ENCODE results near the gene TPT1. TPM values are rescaled to one million over a fixed set of nuclear protein-coding genes. Genes with fewer than 3 reads are reported as not detected.

TPT1 gene
- total RNA-seq, 1 donor = 2,345 TPM

DNA sequence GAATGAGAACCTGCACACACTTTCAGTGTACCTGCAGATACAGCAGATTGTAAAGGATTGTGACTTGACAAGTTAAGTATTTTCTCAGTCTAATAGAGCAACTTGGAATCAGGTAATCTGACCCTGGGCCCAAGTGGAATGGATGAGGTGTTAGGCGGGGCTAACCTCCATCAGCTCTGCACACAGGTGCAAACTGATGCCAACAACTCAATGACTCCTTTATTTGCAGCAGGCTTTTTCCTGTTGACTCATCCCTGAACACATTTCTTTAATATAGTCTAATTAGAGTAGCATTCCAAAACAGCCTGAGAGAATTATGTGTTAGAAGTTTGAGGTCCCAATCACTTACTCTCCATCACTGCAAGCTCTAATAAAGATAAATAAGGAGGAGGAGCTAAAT is 48.8 kb downstream of the TPT1 start:
- no peak overlapping the region for H3K4me3 ChIP-seq (ENCODE audit: low read depth, low read length)
- no peak for DNase-seq (ENCODE audit: low read depth)
- TF ChIP-seq CTCF (IDR thresholded peaks at IDR 0.05; ENCODE audit: insufficient read depth, low read depth, low read length) = no peak

DNA sequence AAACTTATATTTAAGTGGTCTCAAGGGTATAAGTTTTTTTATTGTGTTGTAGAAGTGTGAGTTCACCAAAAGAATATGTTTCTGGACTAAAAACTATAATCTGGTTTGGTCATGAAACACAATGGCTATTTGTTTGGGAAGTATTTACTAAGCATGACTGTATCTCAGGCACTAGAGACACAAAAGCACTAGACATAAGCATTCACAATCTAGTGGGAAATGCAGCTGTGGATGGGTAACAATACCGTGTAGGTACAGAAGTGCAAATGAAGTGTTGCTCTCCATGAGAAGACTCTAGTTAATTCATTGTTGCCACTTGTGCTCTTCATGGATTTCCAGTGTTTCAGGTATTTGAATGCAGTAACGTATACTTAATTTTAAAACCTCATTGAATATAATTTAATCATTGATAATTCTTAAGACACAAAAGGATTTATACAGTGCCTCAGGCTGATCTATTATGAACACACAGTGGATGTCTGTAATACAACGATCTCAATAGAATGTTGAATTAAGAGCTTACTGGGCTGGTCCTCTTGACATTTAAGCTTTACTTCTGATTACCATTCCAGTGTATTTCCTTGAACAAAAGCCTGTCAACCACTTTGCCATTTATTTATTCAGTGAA is 50.9 kb downstream of the TPT1 start:
- TF ChIP-seq CTCF (IDR thresholded peaks at IDR 0.05; ENCODE audit: insufficient read depth, low read depth, low read length) = no peak
- no peak overlapping the region for H3K4me3 ChIP-seq (ENCODE audit: low read depth, low read length)
- no peak for DNase-seq (ENCODE audit: low read depth)

Small RNA genes within 50 kb of the gene (small RNA-seq; reads per million reads assigned to genes)
- 7.0 reads per million, percentile 86 among the genes with 10 or more reads in this experiment for gene SNORA31

Other genes starting within 250 kb of the TPT1 start
- 24.2 and 38.0 TPM in 2 replicates for gene GTF2F2, start 220.7 kb downstream of the TPT1 start, total RNA-seq
- 0.32 and 0.43 TPM in 2 replicates for gene KCTD4, start 140.1 kb downstream of the TPT1 start, total RNA-seq
- gene SLC25A30, start 77.2 kb upstream of the TPT1 start, total RNA-seq = 18.0 and 24.2 TPM in 2 replicates
- gene COG3, start 123.8 kb upstream of the TPT1 start, total RNA-seq = 39.6 and 41.0 TPM in 2 replicates

All from fibroblast of villous mesenchyme (primary cell).